ENCODE measurements around the gene MTFR2. TPM values are rescaled to one million over a fixed set of nuclear protein-coding genes. Genes with fewer than 3 reads are reported as not detected.

The MTFR2 gene
- total and polyA plus RNA-seq, 4 experiments from 2014 or later: 0.55 to 1.2 (median 1.1) TPM

DNA sequence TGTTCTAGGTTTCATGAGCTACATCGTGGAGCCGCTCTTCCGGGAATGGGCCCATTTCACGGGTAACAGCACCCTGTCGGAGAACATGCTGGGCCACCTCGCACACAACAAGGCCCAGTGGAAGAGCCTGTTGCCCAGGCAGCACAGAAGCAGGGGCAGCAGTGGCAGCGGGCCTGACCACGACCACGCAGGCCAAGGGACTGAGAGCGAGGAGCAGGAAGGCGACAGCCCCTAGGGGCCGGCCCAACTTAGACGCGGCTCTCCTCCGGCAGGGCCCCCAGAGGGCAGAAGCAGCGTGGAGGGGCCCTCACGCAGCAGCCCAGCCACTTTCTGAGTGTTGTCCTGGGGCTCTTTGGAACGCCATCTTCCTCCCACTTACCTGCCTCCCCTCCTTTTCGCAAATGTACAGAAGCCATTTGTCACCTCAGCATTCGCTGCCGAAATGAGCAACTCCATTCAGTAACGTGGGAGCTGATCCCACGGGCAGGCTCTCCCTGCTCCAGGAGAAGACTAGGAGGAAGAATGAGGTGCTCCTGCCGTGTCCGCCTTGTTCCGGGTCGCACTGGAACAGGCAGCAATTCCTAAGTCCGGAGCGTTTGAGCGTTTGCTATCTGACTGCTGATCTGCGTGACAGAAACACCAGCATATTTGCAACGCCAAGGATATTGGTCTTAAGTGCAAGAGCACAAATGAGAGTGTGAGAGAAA is 58.4 kb downstream of the MTFR2 start:
- H3K36me3 ChIP-seq (ENCODE audit: insufficient read depth, low read length): no peaks in the 10 kb centered on the region
- POLR2A ChIA-PET (ENCODE audit: partially characterized antibody): no interaction called here
- Mint-ChIP-seq H3K27me3 (peaks cover 2 to 12% of the 10 kb centered on the region in 2 donors), H3K4me3 (no peak overlapping the region), H3K36me3 (no peaks in the 10 kb centered on the region), H3K4me1 (no peaks in the 10 kb centered on the region), H3K27ac (no peak overlapping the region), H3K9me3 (no peaks in the 10 kb centered on the region)
- H3K4me1 ChIP-seq (ENCODE audit: insufficient read depth, low read length): no peaks in the 10 kb centered on the region
- CTCF ChIA-PET (ENCODE audit: partially characterized antibody): no interaction called here
- DNase-seq: no peak
- no peaks in the 10 kb centered on the region for H3K9me3 ChIP-seq (ENCODE audit: control insufficient read depth in 1 of 2, low read length in 2 of 2)
- no peak overlapping the region for H3K4me3 ChIP-seq (ENCODE audit: low read length in 2 of 2)
- no peak overlapping the region for H3K27ac ChIP-seq (ENCODE audit: low read depth, low read length)
- H3K27me3 ChIP-seq (ENCODE audit: insufficient read depth, low read length): no peaks in the 10 kb centered on the region
- intact Hi-C loops (cut with micrococcal nuclease): no loop called here

DNA sequence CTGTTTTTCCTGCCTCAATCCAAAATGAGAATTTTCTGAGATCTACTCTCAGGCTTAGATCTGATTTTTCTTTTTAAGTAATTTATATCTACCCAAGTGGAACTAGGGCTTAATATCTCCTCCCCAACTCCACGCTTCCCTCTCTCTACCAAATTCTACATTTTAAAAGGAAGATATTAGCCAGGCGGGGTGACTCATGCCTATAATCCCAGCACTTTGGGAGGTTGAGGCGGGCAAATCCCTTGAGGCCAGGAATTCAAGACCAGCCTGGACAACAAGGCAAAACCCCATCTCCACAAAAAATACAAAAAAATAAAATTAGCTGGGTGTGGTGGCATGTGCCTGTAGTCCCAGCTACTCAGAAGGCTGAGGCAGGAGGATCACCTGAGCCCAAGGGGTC is 61.0 kb downstream of the MTFR2 start:
- intact Hi-C loops (cut with micrococcal nuclease): no loop called here
- peaks cover 2 to 12% of the 10 kb centered on the region in 2 donors for H3K27me3 Mint-ChIP-seq
- H3K27me3 ChIP-seq (ENCODE audit: insufficient read depth, low read length): no peaks in the 10 kb centered on the region
- H3K27ac ChIP-seq (ENCODE audit: low read depth, low read length): no peak overlapping the region
- no peaks in the 10 kb centered on the region for H3K4me1 Mint-ChIP-seq
- H3K27ac Mint-ChIP-seq: no peak overlapping the region
- no peak overlapping the region for H3K4me3 Mint-ChIP-seq
- H3K9me3 ChIP-seq (ENCODE audit: control insufficient read depth in 1 of 2, low read length in 2 of 2): no peaks in the 10 kb centered on the region
- peaks cover 0 to 3% (median 0%) of the 10 kb centered on the region in 8 donors for H3K9me3 Mint-ChIP-seq
- CTCF ChIA-PET (ENCODE audit: partially characterized antibody): interaction anchor here (1.6 kb wide), 1 partner anchor 37 kb away, joined by 4 read pairs; no protein-coding TSS in a partner anchor
- no peaks in the 10 kb centered on the region for H3K36me3 ChIP-seq (ENCODE audit: insufficient read depth, low read length)
- no peak for DNase-seq
- H3K4me3 ChIP-seq (ENCODE audit: low read length in 2 of 2): no peak overlapping the region
- POLR2A ChIA-PET (ENCODE audit: partially characterized antibody): no interaction called here
- H3K36me3 Mint-ChIP-seq: no peaks in the 10 kb centered on the region
- H3K4me1 ChIP-seq (ENCODE audit: insufficient read depth, low read length): no peaks in the 10 kb centered on the region

DNA sequence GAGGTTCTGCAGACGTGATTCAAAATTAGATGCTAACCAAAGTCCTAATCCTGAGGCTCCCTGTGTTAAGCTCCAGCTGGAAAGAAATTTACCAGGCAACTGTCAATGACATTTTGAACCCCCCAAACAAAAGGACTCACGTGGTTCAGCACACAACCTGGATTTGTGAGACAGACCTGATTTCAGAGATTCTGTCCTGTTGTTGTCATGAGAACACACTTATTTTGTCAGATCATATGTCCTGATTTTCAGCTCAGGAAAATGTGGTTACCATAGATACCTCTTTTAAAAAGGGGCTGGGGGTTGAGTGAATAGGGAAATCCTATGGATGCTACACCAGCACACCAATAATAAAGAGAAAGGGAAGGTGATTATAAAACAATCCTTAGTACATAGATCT is 61.6 kb downstream of the MTFR2 start:
- ChIA-PET CTCF (ENCODE audit: partially characterized antibody) (interaction anchor here (1.6 kb wide), 1 partner anchor 38 kb away, joined by 4 read pairs; no protein-coding TSS in a partner anchor), POLR2A (ENCODE audit: partially characterized antibody) (no interaction called here)
- intact Hi-C loops (cut with micrococcal nuclease): no loop called here
- DNase-seq: no peak
- Histone ChIP-seq H3K9me3 (ENCODE audit: control insufficient read depth in 1 of 2, low read length in 2 of 2) (no peaks in the 10 kb centered on the region), H3K27ac (ENCODE audit: low read depth, low read length) (no peak overlapping the region), H3K4me1 (ENCODE audit: insufficient read depth, low read length) (no peaks in the 10 kb centered on the region), H3K36me3 (ENCODE audit: insufficient read depth, low read length) (no peaks in the 10 kb centered on the region), H3K27me3 (ENCODE audit: insufficient read depth, low read length) (no peaks in the 10 kb centered on the region), H3K4me3 (ENCODE audit: low read length in 2 of 2) (no peak overlapping the region)
- no peak overlapping the region for H3K27ac Mint-ChIP-seq
- H3K9me3 Mint-ChIP-seq: peaks cover 0 to 3% (median 0%) of the 10 kb centered on the region in 8 donors
- no peaks in the 10 kb centered on the region for H3K36me3 Mint-ChIP-seq
- peaks cover 0 to 10% of the 10 kb centered on the region in 2 donors for H3K27me3 Mint-ChIP-seq
- H3K4me1 Mint-ChIP-seq: no peaks in the 10 kb centered on the region
- H3K4me3 Mint-ChIP-seq: no peak overlapping the region

GRCh38 chr6:136186363-136186762 is 63.7 kb downstream of the MTFR2 start:
- H3K9me3 Mint-ChIP-seq: peaks cover 0 to 3% (median 0%) of the 10 kb centered on the region in 8 donors
- Histone ChIP-seq H3K27me3 (ENCODE audit: insufficient read depth, low read length) (no peaks in the 10 kb centered on the region), H3K9me3 (ENCODE audit: control insufficient read depth in 1 of 2, low read length in 2 of 2) (no peaks in the 10 kb centered on the region), H3K27ac (ENCODE audit: low read depth, low read length) (no peak overlapping the region), H3K4me3 (ENCODE audit: low read length in 2 of 2) (no peak overlapping the region), H3K36me3 (ENCODE audit: insufficient read depth, low read length) (no peaks in the 10 kb centered on the region), H3K4me1 (ENCODE audit: insufficient read depth, low read length) (no peaks in the 10 kb centered on the region)
- no peak overlapping the region for H3K4me3 Mint-ChIP-seq
- H3K4me1 Mint-ChIP-seq: no peaks in the 10 kb centered on the region
- intact Hi-C loops (cut with micrococcal nuclease): no loop called here
- ChIA-PET CTCF (ENCODE audit: partially characterized antibody) (no interaction called here), POLR2A (ENCODE audit: partially characterized antibody) (no interaction called here)
- no peak for DNase-seq
- peaks cover 0 to 11% of the 10 kb centered on the region in 2 donors for H3K27me3 Mint-ChIP-seq
- no peak overlapping the region for H3K27ac Mint-ChIP-seq
- no peaks in the 10 kb centered on the region for H3K36me3 Mint-ChIP-seq

- H3K4me1 Mint-ChIP-seq: no peaks in the 10 kb centered on the region
- Histone ChIP-seq H3K27me3 (ENCODE audit: insufficient read depth, low read length) (no peaks in the 10 kb centered on the region), H3K4me1 (ENCODE audit: insufficient read depth, low read length) (no peaks in the 10 kb centered on the region), H3K4me3 (ENCODE audit: low read length in 2 of 2) (no peak overlapping the region), H3K36me3 (ENCODE audit: insufficient read depth, low read length) (no peaks in the 10 kb centered on the region), H3K9me3 (ENCODE audit: control insufficient read depth in 1 of 2, low read length in 2 of 2) (no peaks in the 10 kb centered on the region), H3K27ac (ENCODE audit: low read depth, low read length) (no peak overlapping the region)
- POLR2A ChIA-PET (ENCODE audit: partially characterized antibody): no interaction called here
- DNase-seq: no peak
- CTCF ChIA-PET (ENCODE audit: partially characterized antibody): no interaction called here
- no peaks in the 10 kb centered on the region for H3K36me3 Mint-ChIP-seq
- peaks cover 0 to 3% (median 0%) of the 10 kb centered on the region in 8 donors for H3K9me3 Mint-ChIP-seq
- intact Hi-C loops (cut with micrococcal nuclease): no loop called here
- peaks cover 0 to 10% of the 10 kb centered on the region in 2 donors for H3K27me3 Mint-ChIP-seq
- no peak overlapping the region for H3K27ac Mint-ChIP-seq
- H3K4me3 Mint-ChIP-seq: no peak overlapping the region
Observed at GRCh38 chr6:136184738-136185137, 65.4 kb downstream of the MTFR2 start.

GRCh38 chr6:136181861-136182260 is 68.2 kb downstream of the MTFR2 start:
- Histone ChIP-seq H3K4me3 (ENCODE audit: low read length in 2 of 2) (no peak overlapping the region), H3K9me3 (ENCODE audit: control insufficient read depth in 1 of 2, low read length in 2 of 2) (no peaks in the 10 kb centered on the region), H3K27me3 (ENCODE audit: insufficient read depth, low read length) (no peaks in the 10 kb centered on the region), H3K27ac (ENCODE audit: low read depth, low read length) (no peak overlapping the region), H3K4me1 (ENCODE audit: insufficient read depth, low read length) (no peaks in the 10 kb centered on the region), H3K36me3 (ENCODE audit: insufficient read depth, low read length) (no peaks in the 10 kb centered on the region)
- POLR2A ChIA-PET (ENCODE audit: partially characterized antibody): no interaction called here
- intact Hi-C loops (cut with micrococcal nuclease): no loop called here
- DNase-seq: no peak
- H3K9me3 Mint-ChIP-seq: peaks cover 0 to 3% (median 0%) of the 10 kb centered on the region in 8 donors
- no peak overlapping the region for H3K27ac Mint-ChIP-seq
- CTCF ChIA-PET (ENCODE audit: partially characterized antibody): no interaction called here
- no peaks in the 10 kb centered on the region for H3K36me3 Mint-ChIP-seq
- H3K4me1 Mint-ChIP-seq: peaks cover 0 to 3% (median 0%) of the 10 kb centered on the region in 4 donors
- no peak overlapping the region for H3K4me3 Mint-ChIP-seq
- H3K27me3 Mint-ChIP-seq: peaks cover 0 to 10% of the 10 kb centered on the region in 2 donors

- H3K27me3 ChIP-seq (ENCODE audit: insufficient read depth, low read length): no peaks in the 10 kb centered on the region
- intact Hi-C loops (cut with micrococcal nuclease): no loop called here
- no peak overlapping the region for H3K27ac Mint-ChIP-seq
- CTCF ChIA-PET (ENCODE audit: partially characterized antibody): no interaction called here
- no peak for DNase-seq
- H3K36me3 Mint-ChIP-seq: no peaks in the 10 kb centered on the region
- peaks cover 0 to 3% (median 0%) of the 10 kb centered on the region in 4 donors for H3K4me1 Mint-ChIP-seq
- H3K36me3 ChIP-seq (ENCODE audit: insufficient read depth, low read length): no peaks in the 10 kb centered on the region
- H3K27ac ChIP-seq (ENCODE audit: low read depth, low read length): no peak overlapping the region
- POLR2A ChIA-PET (ENCODE audit: partially characterized antibody): no interaction called here
- H3K9me3 ChIP-seq (ENCODE audit: control insufficient read depth in 1 of 2, low read length in 2 of 2): no peaks in the 10 kb centered on the region
- H3K9me3 Mint-ChIP-seq: peaks cover 0 to 3% (median 0%) of the 10 kb centered on the region in 8 donors
- no peak overlapping the region for H3K4me3 Mint-ChIP-seq
- H3K27me3 Mint-ChIP-seq: peaks cover 0 to 10% of the 10 kb centered on the region in 2 donors
- H3K4me1 ChIP-seq (ENCODE audit: insufficient read depth, low read length): no peaks in the 10 kb centered on the region
- H3K4me3 ChIP-seq (ENCODE audit: low read length in 2 of 2): no peak overlapping the region
Observed at GRCh38 chr6:136181512-136181833, 68.6 kb downstream of the MTFR2 start.
